ENCODE results near the gene BRAP.

GRCh38 chr12:111692575-111693210 is 6.9 kb upstream of the BRAP start:
- no peak for TF ChIP-seq MAX (IDR thresholded peaks at IDR 0.05; ENCODE audit: low read depth)
- peak; percentile 39; the same call in 1 of the 2 replicates for TF ChIP-seq CTCF (IDR thresholded peaks at IDR 0.05)
- TF ChIP-seq POLR2AphosphoS5 (IDR thresholded peaks at IDR 0.05; ENCODE audit: low read depth, low read length): no peak
- TF ChIP-seq MXI1 (IDR thresholded peaks at IDR 0.05; ENCODE audit: low read depth, low read length): no peak
- TF ChIP-seq SMC3 (IDR thresholded peaks at IDR 0.05; ENCODE audit: low read depth, low read length): no peak
- TF ChIP-seq NFIC (IDR thresholded peaks at IDR 0.05; ENCODE audit: borderline replicate concordance): no peak
- TF ChIP-seq EP300 (IDR thresholded peaks at IDR 0.05; ENCODE audit: borderline replicate concordance in 1 of 2, low read depth in 1 of 2, low read length in 1 of 2): no peak
- no peak for TF ChIP-seq CHD2 (IDR thresholded peaks at IDR 0.05; ENCODE audit: low read length, partially characterized antibody)
- TF ChIP-seq REST (IDR thresholded peaks at IDR 0.05; ENCODE audit: low read depth, low read length): no peak
- TF ChIP-seq RCOR1 (IDR thresholded peaks at IDR 0.05; ENCODE audit: low read length): no peak
- no peak for TF ChIP-seq RFX5 (IDR thresholded peaks at IDR 0.05; ENCODE audit: low read length)
- TF ChIP-seq RAD21 (IDR thresholded peaks at IDR 0.05; ENCODE audit: low read length): no peak
